ENCODE results near the gene NEO1.
A peak's percentile ranks its signal among the peaks of the same experiment; 100 is the strongest.

The NEO1 gene

GRCh38 chr15:73051807-73052652, at the start of gene NEO1:
NEO1 (plus strand) TSS chr15:73052463; CDS start chr15:73052676, 213 bp downstream.
- peak; percentile 69 for DNase-seq (ENCODE audit: low read depth)

- DNase-seq (ENCODE audit: low read depth) = no peak
These were observed 47.8 kb upstream of the NEO1 start for GRCh38 chr15:73004462-73004861.

- no peak for DNase-seq (ENCODE audit: low read depth)
These were observed 47.2 kb upstream of the NEO1 start for GRCh38 chr15:73005032-73005431.

GRCh38 chr15:73005446-73005845, 46.8 kb upstream of the NEO1 start:
- no peak for DNase-seq (ENCODE audit: low read depth)

GRCh38 chr15:73006523-73006922, 45.7 kb upstream of the NEO1 start:
- DNase-seq (ENCODE audit: low read depth) = no peak

- no peak for DNase-seq (ENCODE audit: low read depth)
These were observed 42.9 kb upstream of the NEO1 start for GRCh38 chr15:73009066-73010056.

GRCh38 chr15:73010154-73011152, 41.8 kb upstream of the NEO1 start:
- no peak for DNase-seq (ENCODE audit: low read depth)

GRCh38 chr15:73014904-73015303, 37.4 kb upstream of the NEO1 start:
- no peak for DNase-seq (ENCODE audit: low read depth)

GRCh38 chr15:73015493-73015892, 36.8 kb upstream of the NEO1 start:
- DNase-seq (ENCODE audit: low read depth) = no peak

- DNase-seq (ENCODE audit: low read depth) = no peak
These were observed 34.3 kb upstream of the NEO1 start for GRCh38 chr15:73017987-73018386.

GRCh38 chr15:73019154-73019553, 33.1 kb upstream of the NEO1 start:
- DNase-seq (ENCODE audit: low read depth) = no peak

GRCh38 chr15:73019601-73020146, 32.6 kb upstream of the NEO1 start:
- DNase-seq (ENCODE audit: low read depth) = no peak

- DNase-seq (ENCODE audit: low read depth) = no peak
These were observed 31.1 kb upstream of the NEO1 start for GRCh38 chr15:73021139-73021621.

GRCh38 chr15:73022161-73022560, 30.1 kb upstream of the NEO1 start:
- DNase-seq (ENCODE audit: low read depth) = no peak

- no peak for DNase-seq (ENCODE audit: low read depth)
These were observed 29.2 kb upstream of the NEO1 start for GRCh38 chr15:73023071-73023470.

- no peak for DNase-seq (ENCODE audit: low read depth)
These were observed 28.1 kb upstream of the NEO1 start for GRCh38 chr15:73024168-73024567.

- no peak for DNase-seq (ENCODE audit: low read depth)
These were observed 25.7 kb upstream of the NEO1 start for GRCh38 chr15:73026511-73027054.

- no peak for DNase-seq (ENCODE audit: low read depth)
These were observed 24.2 kb upstream of the NEO1 start for GRCh38 chr15:73028031-73028430.

GRCh38 chr15:73028831-73029451, 23.3 kb upstream of the NEO1 start:
- no peak for DNase-seq (ENCODE audit: low read depth)

GRCh38 chr15:73030122-73030679, 22.1 kb upstream of the NEO1 start:
- no peak for DNase-seq (ENCODE audit: low read depth)

Data from stimulated activated CD8-positive, alpha-beta memory T cell treated with anti-CD3 and anti-CD28 coated beads, Interleukin-4, amount 100 ng/mL, for 24 hours (primary cell).